HG03575 (cell line): ENCODE results near the gene TSPAN1.

Experiments
- ATAC-seq: cut with Tn5 transposase; IDR thresholded peaks from one replicate; pipeline ENCODE4 v1.9.1; 2021; ENCODE audit not compliant: unreplicated experiment, insufficient number of reproducible peaks, low FRiP score; ENCODE audit errors: extremely low read depth

The TSPAN1 gene

DNA sequence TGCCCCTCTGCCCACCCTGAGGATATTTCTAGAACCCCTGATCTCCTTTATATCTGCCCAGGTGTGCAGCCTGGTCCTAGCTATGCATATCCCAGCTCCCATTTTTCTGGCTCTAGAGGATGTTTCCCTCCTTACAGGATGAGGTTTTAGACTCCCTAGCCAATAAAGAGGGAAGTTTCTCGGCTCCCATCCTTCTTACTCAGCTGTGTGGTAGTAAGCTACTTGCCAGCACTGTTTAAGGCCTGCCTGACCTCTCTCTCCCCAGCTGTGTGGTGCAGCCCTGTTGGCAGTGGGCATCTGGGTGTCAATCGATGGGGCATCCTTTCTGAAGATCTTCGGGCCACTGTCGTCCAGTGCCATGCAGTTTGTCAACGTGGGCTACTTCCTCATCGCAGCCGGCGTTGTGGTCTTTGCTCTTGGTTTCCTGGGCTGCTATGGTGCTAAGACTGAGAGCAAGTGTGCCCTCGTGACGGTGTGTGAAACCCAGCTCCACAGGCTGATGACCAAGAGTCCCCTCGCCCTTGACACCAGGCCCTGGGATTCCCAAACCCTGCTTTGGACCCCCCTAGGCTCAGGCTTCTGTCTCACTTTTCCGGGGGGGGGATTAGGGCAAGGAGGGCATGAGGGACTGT, 9.2 kb downstream of the TSPAN1 start:
- no peak for ATAC-seq

DNA sequence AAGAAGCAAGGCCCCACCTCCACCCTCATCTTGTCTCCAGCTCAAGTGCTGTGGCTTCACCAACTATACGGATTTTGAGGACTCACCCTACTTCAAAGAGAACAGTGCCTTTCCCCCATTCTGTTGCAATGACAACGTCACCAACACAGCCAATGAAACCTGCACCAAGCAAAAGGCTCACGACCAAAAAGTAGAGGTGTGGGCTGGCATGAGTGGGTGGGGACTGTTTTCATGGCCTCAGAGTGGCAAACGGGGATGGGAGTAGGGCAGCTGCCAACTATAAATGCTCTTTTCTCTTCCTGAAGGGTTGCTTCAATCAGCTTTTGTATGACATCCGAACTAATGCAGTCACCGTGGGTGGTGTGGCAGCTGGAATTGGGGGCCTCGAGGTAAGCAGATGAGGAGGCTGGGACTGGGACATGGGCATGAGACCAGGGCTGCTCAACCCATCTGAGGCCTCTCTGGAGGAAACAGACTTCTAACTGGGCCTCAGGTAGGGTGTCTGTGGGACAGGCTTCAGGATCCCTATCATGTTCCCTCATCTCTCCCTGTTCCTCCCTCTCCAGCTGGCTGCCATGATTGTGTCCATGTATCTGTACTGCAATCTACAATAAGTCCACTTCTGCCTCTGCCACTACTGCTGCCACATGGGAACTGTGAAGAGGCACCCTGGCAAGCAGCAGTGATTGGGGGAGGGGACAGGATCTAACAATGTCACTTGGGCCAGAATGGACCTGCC, 10.2 kb downstream of the TSPAN1 start:
- ATAC-seq, result no peak

GRCh38 chr1:46186076-46186475, 11.2 kb downstream of the TSPAN1 start:
- ATAC-seq, result no peak

DNA sequence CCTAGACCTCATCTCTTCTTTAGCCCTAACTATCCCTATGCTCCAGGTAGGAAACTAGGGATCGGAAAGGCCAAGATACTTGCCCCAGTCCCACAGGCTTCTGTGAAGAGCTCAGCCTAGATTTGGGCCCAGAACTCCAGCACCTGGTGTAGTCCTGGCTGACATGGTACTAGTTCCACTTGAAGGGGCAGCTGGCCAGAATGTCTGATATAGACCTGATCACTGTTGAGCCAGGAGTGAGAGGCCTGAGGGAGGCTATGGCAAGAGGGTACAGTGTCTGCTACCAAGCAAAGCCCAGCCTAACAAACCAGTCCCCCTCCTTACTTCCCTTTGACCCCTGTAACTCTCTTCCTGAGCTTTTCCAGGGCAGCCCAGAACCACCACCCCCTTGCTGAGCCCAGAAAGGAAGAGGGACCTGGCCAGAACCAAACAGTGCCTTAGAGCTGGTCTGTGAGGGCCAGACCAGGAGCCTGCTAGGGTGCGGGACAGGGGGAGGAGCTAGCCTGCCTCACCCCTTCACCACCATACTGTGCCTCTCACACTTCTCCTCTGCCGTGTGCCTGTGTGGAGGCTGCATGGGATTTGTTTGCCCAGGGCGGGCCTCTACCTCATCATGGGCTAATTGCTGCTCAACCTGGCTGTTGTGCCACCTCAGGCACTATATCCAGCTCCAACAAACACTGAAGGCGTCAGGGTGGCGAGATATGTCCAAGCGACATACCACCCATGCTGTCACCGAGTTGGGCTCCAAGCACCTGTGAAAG, 12.4 kb downstream of the TSPAN1 start:
- no peak for ATAC-seq

DNA sequence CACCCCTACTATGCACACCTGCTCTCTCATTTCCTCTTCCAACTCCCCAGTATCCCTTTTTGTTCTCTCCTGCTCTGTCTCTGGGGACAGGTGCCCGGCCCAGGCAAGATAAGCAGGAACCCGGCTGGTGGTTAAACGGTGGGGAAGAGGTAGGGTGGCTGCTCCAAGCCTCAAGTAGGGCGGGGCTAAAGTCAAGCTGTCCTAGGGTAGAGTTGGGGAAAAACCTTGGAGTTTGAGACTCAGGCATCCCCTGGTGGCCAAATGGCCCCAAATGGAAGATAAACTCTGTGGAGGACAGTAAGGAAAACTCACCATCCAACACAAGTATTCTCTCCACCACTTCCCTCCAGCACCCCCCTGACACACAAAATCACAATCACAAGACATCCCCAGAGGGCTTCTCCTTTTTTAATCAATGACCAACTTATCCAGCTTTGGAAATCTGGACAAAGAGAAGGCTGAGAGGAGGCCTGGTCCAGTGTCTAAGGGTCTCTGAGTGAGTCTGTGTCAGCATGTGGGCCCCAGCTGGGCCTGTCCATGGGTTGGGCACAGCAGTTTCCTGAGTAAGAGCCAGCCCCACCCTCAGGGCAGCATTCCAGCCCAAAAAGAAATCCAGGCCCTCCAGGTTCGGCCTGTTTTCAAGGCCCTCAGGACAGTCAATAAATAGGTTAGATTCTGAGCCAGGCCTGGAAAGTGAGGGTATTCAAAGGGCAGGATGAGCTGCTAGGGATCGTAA, 13.6 kb downstream of the TSPAN1 start:
- no peak for ATAC-seq

DNA sequence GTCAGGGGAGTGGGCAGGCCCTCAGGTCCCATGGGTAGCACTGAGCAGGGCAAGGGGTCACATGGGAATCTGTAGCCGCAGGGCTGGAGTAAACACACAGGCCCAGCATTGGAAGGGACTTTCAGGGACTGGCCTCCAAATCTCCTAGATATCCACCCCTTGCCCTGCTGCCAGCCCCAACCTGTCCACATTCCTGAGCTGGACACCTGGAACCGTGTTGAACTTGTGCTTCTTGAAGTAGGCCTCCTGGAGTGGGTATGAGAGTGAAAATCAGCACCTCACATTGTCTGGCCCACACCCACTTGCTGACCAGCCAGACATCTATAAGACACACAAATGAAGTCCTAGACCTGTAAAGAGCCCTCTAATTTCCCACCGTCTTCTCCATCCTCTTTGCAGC, 15.7 kb downstream of the TSPAN1 start:
- no peak for ATAC-seq

DNA sequence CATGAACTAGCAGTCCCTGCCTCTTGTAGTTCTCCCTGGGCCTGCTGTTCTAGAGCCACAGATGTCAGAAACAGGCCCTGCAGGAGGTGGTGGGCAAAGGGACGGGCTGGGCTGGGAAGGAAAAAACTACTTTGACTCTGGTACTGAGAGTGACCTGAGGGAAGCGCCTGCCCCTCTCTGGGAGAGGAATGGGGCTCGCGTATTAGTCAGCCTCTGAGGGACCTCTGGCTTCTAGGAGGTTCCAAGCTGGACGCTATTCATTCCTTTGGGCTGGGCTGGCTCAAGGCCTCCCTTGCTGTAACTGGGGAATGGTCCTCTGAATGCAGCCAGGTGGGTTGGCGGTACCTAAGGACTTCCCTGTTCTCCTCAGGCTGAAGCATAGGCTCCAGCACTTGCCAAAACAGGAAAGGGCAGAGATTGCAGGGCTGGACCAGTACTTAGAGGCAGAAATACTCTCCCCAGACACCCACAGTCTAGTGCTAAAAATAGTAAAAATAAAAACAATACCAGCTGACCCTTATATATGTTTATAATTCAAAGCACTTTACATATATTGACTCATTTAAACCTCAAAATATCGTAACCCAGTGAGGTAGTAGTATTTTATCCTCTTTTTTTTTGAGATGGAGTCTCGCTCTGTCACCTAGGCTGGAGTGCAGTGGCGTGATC, 16.3 kb downstream of the TSPAN1 start:
- no peak for ATAC-seq

GRCh38 chr1:46192171-46192570, 17.3 kb downstream of the TSPAN1 start:
- no peak for ATAC-seq

DNA sequence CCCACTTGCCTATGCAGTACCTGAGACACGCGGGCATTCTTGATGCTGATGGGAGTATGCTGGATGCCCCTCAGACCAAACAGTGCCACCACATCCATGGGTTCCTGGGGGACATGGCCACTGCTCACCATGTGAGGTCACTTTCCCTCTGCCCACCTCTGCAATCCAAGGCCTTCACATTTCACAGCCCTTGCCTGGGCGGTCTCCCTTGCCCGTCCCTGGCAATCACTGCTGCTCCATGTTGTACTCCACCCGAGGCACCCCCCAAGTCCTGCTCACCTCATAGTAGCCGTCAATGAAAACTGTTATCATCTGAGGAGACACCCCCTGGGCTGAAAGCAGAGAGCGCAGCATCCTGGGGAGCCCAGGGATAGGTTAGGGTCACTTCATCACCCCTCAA, 18.4 kb downstream of the TSPAN1 start:
- no peak for ATAC-seq

GRCh38 chr1:46193984-46194570, 19.2 kb downstream of the TSPAN1 start:
- ATAC-seq, result no peak

DNA sequence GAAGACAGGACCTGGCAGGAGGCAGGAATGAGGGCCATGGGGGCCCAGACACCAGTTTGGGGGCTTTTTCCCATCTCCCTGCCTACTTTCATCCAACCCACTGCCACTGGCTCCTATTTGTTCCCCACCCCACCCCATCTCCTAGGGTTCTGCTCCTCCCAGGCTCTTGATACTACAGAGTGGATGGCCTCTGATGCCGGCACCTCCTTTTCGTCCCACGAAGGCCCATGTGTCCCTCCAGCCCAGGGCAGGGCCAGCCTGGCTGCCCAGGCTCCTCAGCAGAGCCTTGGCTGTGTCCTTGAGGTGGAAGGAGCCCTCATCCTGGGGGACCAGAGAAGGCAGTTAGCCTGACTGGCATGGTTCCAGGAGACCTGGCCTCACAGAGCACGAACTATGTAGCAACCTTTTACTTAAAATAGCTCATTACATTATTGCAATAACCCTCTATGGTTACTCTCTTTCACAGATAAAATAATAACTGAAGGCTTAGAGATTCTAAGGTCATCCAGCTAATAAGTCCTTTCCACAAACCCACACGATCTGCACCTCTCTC, 19.8 kb downstream of the TSPAN1 start:
- ATAC-seq, result no peak

GRCh38 chr1:46196609-46197008, 21.7 kb downstream of the TSPAN1 start:
- ATAC-seq, result no peak

DNA sequence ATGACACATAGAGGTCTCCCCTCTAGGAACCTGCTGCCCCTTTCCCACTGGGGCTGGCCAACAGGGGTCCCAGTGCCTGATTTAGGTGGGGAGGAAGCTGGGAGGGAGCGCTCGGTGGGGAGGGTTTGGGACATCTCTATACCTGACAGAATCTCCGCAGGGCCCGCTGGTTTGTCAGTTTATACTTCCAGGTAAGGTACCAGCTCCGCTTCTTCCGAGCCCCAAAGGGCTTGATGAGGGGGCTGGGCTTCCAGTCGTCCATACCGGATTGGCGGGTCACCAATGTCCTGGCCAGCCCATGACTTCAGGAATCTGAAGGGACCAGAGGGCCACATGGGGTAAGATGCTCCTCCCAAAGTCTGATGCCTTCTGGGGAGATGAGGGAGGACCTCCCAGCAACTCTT, 22.7 kb downstream of the TSPAN1 start:
- no peak for ATAC-seq

DNA sequence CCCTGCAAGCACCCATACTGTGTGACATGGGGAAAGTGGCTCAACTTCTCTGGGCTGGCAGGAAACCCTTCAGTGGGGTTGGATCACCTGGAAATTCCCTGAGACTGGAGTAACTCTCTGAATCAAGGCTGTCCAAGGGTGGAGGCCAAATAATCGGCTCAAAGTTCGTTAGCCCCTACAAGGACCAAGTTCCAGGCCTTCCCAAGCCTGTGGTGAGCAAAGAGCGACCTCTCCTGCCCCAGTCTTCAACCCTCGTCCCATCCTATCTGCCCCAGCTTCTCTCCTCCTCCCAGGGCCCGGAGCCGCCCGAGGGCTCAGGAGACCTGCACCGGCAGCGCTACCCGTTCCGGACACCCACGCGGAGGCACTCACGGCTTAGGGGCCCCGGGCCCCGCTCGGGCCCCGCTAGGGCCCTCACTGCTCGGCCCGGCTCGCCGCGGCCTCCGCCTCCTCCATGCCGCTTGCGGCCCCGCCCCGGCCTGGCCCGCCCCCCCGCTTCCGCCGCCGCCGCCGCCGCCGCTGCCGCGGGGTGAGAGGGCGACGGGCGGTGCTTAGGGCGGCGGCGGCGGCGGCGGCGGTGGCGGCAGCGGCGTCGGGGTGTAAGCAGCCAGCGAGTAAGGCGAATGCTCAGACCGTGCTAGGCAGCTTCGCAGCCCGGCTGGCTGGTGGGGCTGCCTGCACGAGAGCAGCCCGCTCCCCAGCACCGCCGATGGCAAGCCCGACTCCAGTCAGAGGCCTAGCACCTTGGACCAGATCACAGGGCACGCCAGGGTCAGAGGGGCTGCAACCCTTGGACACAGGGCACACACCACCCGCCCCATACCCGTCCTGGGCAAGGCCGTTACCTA, 23.3 kb downstream of the TSPAN1 start, which contains the start of gene POMGNT1:
Gene POMGNT1 (minus strand): TSS at position 471 of the 848 bp plus-strand sequence. CDS start 613 bp downstream, outside the sequence.
- ATAC-seq, result no peak

DNA sequence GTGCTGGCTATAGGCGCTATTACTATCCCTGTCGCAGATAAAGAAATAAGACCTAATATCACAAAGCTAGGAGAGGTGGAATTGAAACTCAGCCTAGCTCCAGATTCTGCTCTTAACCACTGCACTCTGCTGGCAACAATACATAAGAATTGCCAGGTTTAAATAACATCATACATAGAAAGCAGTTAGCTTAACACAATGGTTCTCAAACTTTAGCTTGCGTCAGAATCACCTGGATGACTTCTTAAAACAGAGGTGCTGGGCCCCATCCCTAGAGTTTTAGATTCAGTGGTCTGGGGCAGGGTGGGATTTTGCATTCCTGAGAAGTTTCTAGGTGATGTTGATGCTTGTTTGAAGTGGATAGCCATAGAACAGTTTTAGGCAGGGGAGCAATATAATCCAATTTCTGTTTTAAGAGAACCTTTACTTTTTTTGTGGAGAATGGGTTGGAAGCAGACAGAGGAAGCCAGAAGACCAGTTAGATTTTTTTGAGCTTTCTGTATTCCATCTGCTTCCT, 24.4 kb downstream of the TSPAN1 start:
- no peak for ATAC-seq

GRCh38 chr1:46203738-46204405, 29.0 kb downstream of the TSPAN1 start:
- no peak for ATAC-seq

GRCh38 chr1:46204406-46204742, 29.5 kb downstream of the TSPAN1 start:
- no peak for ATAC-seq
